ENCODE measurements around the gene KSR2. TPM values are rescaled to one million over a fixed set of nuclear protein-coding genes. Genes with fewer than 3 reads are reported as not detected.

KSR2 gene
- total RNA-seq, 1 experiment from 2014 or later: 1.3 TPM

- H4K91ac ChIP-seq (ENCODE audit: insufficient read length, low read depth, low read length): no peak overlapping the region
- H3K23me2 ChIP-seq (ENCODE audit: insufficient read length, low read depth, low read length, poor library complexity, severe bottlenecking): no peaks in the 10 kb centered on the region
- no peaks in the 10 kb centered on the region for H3K79me1 ChIP-seq (ENCODE audit: insufficient read depth, low read depth, low read length, poor library complexity, severe bottlenecking)
- no peak overlapping the region for H3K4ac ChIP-seq (ENCODE audit: low read depth, low read length)
- H3K4me3 Mint-ChIP-seq: no peak overlapping the region
- 0 out of 2 replicates have a peak, but pooled peaks cover 2% of the 10 kb centered on the region for H3K4me1 ChIP-seq (ENCODE audit: insufficient read depth, low read length)
- no peak overlapping the region for H3K14ac ChIP-seq (ENCODE audit: insufficient read depth, low read length)
- H3K23ac ChIP-seq (ENCODE audit: insufficient read length, low read depth, low read length): no peak overlapping the region
- TF ChIP-seq, protein P1, sequence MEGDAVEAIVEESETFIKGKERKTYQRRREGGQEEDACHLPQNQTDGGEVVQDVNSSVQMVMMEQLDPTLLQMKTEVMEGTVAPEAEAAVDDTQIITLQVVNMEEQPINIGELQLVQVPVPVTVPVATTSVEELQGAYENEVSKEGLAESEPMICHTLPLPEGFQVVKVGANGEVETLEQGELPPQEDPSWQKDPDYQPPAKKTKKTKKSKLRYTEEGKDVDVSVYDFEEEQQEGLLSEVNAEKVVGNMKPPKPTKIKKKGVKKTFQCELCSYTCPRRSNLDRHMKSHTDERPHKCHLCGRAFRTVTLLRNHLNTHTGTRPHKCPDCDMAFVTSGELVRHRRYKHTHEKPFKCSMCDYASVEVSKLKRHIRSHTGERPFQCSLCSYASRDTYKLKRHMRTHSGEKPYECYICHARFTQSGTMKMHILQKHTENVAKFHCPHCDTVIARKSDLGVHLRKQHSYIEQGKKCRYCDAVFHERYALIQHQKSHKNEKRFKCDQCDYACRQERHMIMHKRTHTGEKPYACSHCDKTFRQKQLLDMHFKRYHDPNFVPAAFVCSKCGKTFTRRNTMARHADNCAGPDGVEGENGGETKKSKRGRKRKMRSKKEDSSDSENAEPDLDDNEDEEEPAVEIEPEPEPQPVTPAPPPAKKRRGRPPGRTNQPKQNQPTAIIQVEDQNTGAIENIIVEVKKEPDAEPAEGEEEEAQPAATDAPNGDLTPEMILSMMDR (conservative IDR thresholded peaks at IDR 0.05): no peak
- H3K79me2 ChIP-seq (ENCODE audit: insufficient read depth, low read length): no peaks in the 10 kb centered on the region
- no peak overlapping the region for H3K56ac ChIP-seq (ENCODE audit: insufficient read length, low read depth, low read length)
- no CpG with 5 or more reads among the region's 2 CpGs for WGBS (ENCODE audit: extremely low coverage, insufficient read length, low lambda C conversion rate)
- no peaks in the 10 kb centered on the region for H3K36me3 Mint-ChIP-seq (ENCODE audit: insufficient read depth in 1 of 3, low read depth in 3 of 3)
- no peak overlapping the region for H2BK5ac ChIP-seq (ENCODE audit: insufficient read length, low read length)
- no peak overlapping the region for H2BK120ac ChIP-seq (ENCODE audit: low read depth, low read length, poor library complexity, severe bottlenecking)
- H3K4me1 Mint-ChIP-seq: 0 out of 4 replicates have a peak, but pooled peaks cover 0 to 2% of the 10 kb centered on the region in 2 experiments
- H4K5ac ChIP-seq (ENCODE audit: insufficient read length, low read depth, low read length): no peak overlapping the region
- no peak overlapping the region for H3K27ac Mint-ChIP-seq
- H3K27me3 Mint-ChIP-seq (ENCODE audit: low read depth): peaks cover 1% of the 10 kb centered on the region; the same call in 1 of the 2 replicates
- no peak overlapping the region for H2BK15ac ChIP-seq (ENCODE audit: low read depth, low read length)
- DNase-seq: no peak
- no peaks in the 10 kb centered on the region for H3K27me3 ChIP-seq (ENCODE audit: insufficient read depth, low read length)
- no peak overlapping the region for H3T11ph ChIP-seq (ENCODE audit: low read length)
- no peaks in the 10 kb centered on the region for H4K20me1 ChIP-seq (ENCODE audit: control insufficient read depth, insufficient read depth, insufficient read length)
- no peak overlapping the region for H2BK12ac ChIP-seq (ENCODE audit: insufficient read length, low read depth, low read length)
- peaks cover 0 to 2% of the 10 kb centered on the region in 2 experiments; a peak in 1 of 5 replicates for H3K9me3 Mint-ChIP-seq
- no peaks in the 10 kb centered on the region for H3K9me3 ChIP-seq (ENCODE audit: control insufficient read depth, low read depth, low read length)
- H2BK20ac ChIP-seq (ENCODE audit: low read depth, low read length, poor library complexity, severe bottlenecking): no peak overlapping the region
- H2AK5ac ChIP-seq (ENCODE audit: insufficient read length, low read length): no peak overlapping the region
- H3K4me2 ChIP-seq (ENCODE audit: insufficient read depth, insufficient read length, low read length): no peak overlapping the region
- H3K9ac ChIP-seq (ENCODE audit: extremely low read depth, insufficient read length, low read length): no peak overlapping the region
- H4K8ac ChIP-seq (replicated peaks; ENCODE audit: insufficient read length, low read depth, low read length): no peak overlapping the region
- H2AFZ ChIP-seq (ENCODE audit: low read length): no peak overlapping the region
- H3K27ac ChIP-seq (ENCODE audit: insufficient read length, low read depth, low read length): no peak overlapping the region
- H3K18ac ChIP-seq (ENCODE audit: insufficient read length, low read depth, low read length): no peak overlapping the region
Measured at GRCh38 chr12:117985182-117985581, 16.4 kb upstream of the KSR2 start.

All from H9 (cell line).